B cell (primary cell): ENCODE data around the gene EPM2A.

Experiments
- CTCF ChIP-seq: fragments of 200-600 bp; IDR thresholded peaks from one replicate; pipeline ENCODE4 v1.8.0; 2022; ENCODE audit warnings: antibody characterized with exemption, mild to moderate bottlenecking
- EZH2 ChIP-seq: IDR thresholded peaks from 2 replicates; pipeline ENCODE4 v1.6.1; 2012; ENCODE audit warnings: borderline replicate concordance, low read depth, mild to moderate bottlenecking, moderate library complexity, low read length; ENCODE audit not compliant: insufficient read depth, poor library complexity, severe bottlenecking

GRCh38 chr6:145707397-145707796 is 27.9 kb downstream of the EPM2A start:
- no peak for TF ChIP-seq EZH2
- TF ChIP-seq CTCF: no peak
